Measurements from ENCODE around the gene IL6ST.
"Not testable (repeated sequence)": the region's sequence is repeated elsewhere in the genome, so short reads cannot be mapped to it uniquely, and the experiment has no call there.

Gene IL6ST

GRCh38 chr5:55965525-55965924 is 29.2 kb downstream of the IL6ST start:
- no peak for TF ChIP-seq CTCF (IDR thresholded peaks at IDR 0.05; ENCODE audit: extremely low read depth, insufficient read depth, missing control alignments)
- DNase-seq (ENCODE audit: low spot score) = no peak
- in situ Hi-C loops (cut with MboI; ENCODE audit: low pct_unique_long_range_greater_than_20kb, low sequenced_read_pairs, unreplicated experiment) = no loop called here

GRCh38 chr5:55960779-55961178 is 34.0 kb downstream of the IL6ST start:
- no peak for DNase-seq (ENCODE audit: low spot score)
- no peak for TF ChIP-seq CTCF (IDR thresholded peaks at IDR 0.05; ENCODE audit: extremely low read depth, insufficient read depth, missing control alignments)
- in situ Hi-C loops (cut with MboI; ENCODE audit: low pct_unique_long_range_greater_than_20kb, low sequenced_read_pairs, unreplicated experiment) = no loop called here

GRCh38 chr5:55959208-55959607 is 35.6 kb downstream of the IL6ST start:
- no peak for TF ChIP-seq CTCF (IDR thresholded peaks at IDR 0.05; ENCODE audit: extremely low read depth, insufficient read depth, missing control alignments)
- in situ Hi-C loops (cut with MboI; ENCODE audit: low pct_unique_long_range_greater_than_20kb, low sequenced_read_pairs, unreplicated experiment) = no loop called here
- no peak for DNase-seq (ENCODE audit: low spot score)

GRCh38 chr5:55941154-55941553 is 53.6 kb downstream of the IL6ST start:
- DNase-seq (ENCODE audit: low spot score); in situ Hi-C loops (cut with MboI; ENCODE audit: low pct_unique_long_range_greater_than_20kb, low sequenced_read_pairs, unreplicated experiment): not testable (repeated sequence)

- in situ Hi-C loops (cut with MboI; ENCODE audit: low pct_unique_long_range_greater_than_20kb, low sequenced_read_pairs, unreplicated experiment); DNase-seq (ENCODE audit: low spot score): not testable (repeated sequence)
These were observed 57.2 kb downstream of the IL6ST start for GRCh38 chr5:55937598-55937997.

GRCh38 chr5:55936100-55936693 is 58.6 kb downstream of the IL6ST start:
- DNase-seq (ENCODE audit: low spot score) = peak; percentile 73
- peak; percentile 86 for TF ChIP-seq CTCF (IDR thresholded peaks at IDR 0.05; ENCODE audit: extremely low read depth, insufficient read depth, missing control alignments)
- in situ Hi-C loops (cut with MboI; ENCODE audit: low pct_unique_long_range_greater_than_20kb, low sequenced_read_pairs, unreplicated experiment) = no loop called here

GRCh38 chr5:55935371-55935770 is 59.4 kb downstream of the IL6ST start:
- in situ Hi-C loops (cut with MboI; ENCODE audit: low pct_unique_long_range_greater_than_20kb, low sequenced_read_pairs, unreplicated experiment) = no loop called here
- TF ChIP-seq CTCF (IDR thresholded peaks at IDR 0.05; ENCODE audit: extremely low read depth, insufficient read depth, missing control alignments) = no peak
- no peak for DNase-seq (ENCODE audit: low spot score)

GRCh38 chr5:55934720-55935119 is 60.0 kb downstream of the IL6ST start:
- TF ChIP-seq CTCF (IDR thresholded peaks at IDR 0.05; ENCODE audit: extremely low read depth, insufficient read depth, missing control alignments) = no peak
- in situ Hi-C loops (cut with MboI; ENCODE audit: low pct_unique_long_range_greater_than_20kb, low sequenced_read_pairs, unreplicated experiment) = no loop called here
- DNase-seq (ENCODE audit: low spot score) = no peak
